Large intestine (tissue), 3 donors: ENCODE results near the gene SYNDIG1. TPM values are rescaled to one million over a fixed set of nuclear protein-coding genes. Genes with fewer than 3 reads are reported as not detected.

Experiments
- DNase-seq, 2 donors: peaks; one replicate each; pipeline versions ENCODE4 v3.0.0 to v3.0.0-alpha.2; 2013
- H3K27ac ChIP-seq: one replicate; pipeline ENCODE4 v1.5.1; 2013; ENCODE audit warnings: low read length
- H3K27me3 ChIP-seq: 2 replicates; pipeline ENCODE4 v1.6.1; 2013; ENCODE audit warnings: low read length; ENCODE audit not compliant: control insufficient read depth, insufficient read depth
- H3K36me3 ChIP-seq: 2 replicates; pipeline ENCODE4 v1.6.1; 2013; ENCODE audit warnings: low read length; ENCODE audit not compliant: control insufficient read depth, insufficient read depth
- H3K4me1 ChIP-seq: one replicate; pipeline ENCODE4 v1.6.1; 2013; ENCODE audit warnings: low read length; ENCODE audit not compliant: control insufficient read depth, insufficient read depth
- H3K4me3 ChIP-seq: one replicate; pipeline ENCODE4 v1.5.1; 2013; ENCODE audit warnings: low read length
- H3K9me3 ChIP-seq: one replicate; pipeline ENCODE4 v1.6.1; 2013; ENCODE audit warnings: mild to moderate bottlenecking, low read depth, low read length, moderate library complexity; ENCODE audit not compliant: control insufficient read depth
- WGBS: methylation state at CpG from one replicate; pipeline ENCODE4 v1.1.5; 2013; ENCODE audit warnings: low lambda C conversion rate; ENCODE audit not compliant: insufficient coverage; 5-methylcytosine and 5-hydroxymethylcytosine counted together
- polyA plus RNA-seq: library from polyadenylated mRNA; unstranded; fragments of 120-200 nt; gene quantifications from one replicate; pipeline ENCODE4 v1.2.1, GENCODE V29; 2013

SYNDIG1 gene
- polyA plus RNA-seq, 1 donor = 2.0 TPM

- H3K27ac ChIP-seq = no peak overlapping the region
- no peaks in the 10 kb centered on the region for H3K4me1 ChIP-seq
- no peak overlapping the region for H3K4me3 ChIP-seq
- no peak for DNase-seq
- H3K27me3 ChIP-seq = no peaks in the 10 kb centered on the region
- no peaks in the 10 kb centered on the region for H3K9me3 ChIP-seq
- no peaks in the 10 kb centered on the region for H3K36me3 ChIP-seq
- WGBS = 89% methylated on average over 5 of the region's 5 CpGs
Observed at GRCh38 chr20:24523661-24524060, 54.2 kb downstream of the SYNDIG1 start.

GRCh38 chr20:24528583-24529368 lies 59.3 kb downstream of the SYNDIG1 start:
- H3K36me3 ChIP-seq = no peaks in the 10 kb centered on the region
- H3K27me3 ChIP-seq = no peaks in the 10 kb centered on the region
- no peaks in the 10 kb centered on the region for H3K4me1 ChIP-seq
- WGBS = no CpG with 5 or more reads among the region's 3 CpGs
- no peak overlapping the region for H3K4me3 ChIP-seq
- peaks cover 3% of the 10 kb centered on the region for H3K9me3 ChIP-seq
- DNase-seq = no peak
- no peak overlapping the region for H3K27ac ChIP-seq

GRCh38 chr20:24529369-24529719 lies 59.9 kb downstream of the SYNDIG1 start:
- Histone ChIP-seq H3K4me1 (no peaks in the 10 kb centered on the region), H3K4me3 (no peak overlapping the region), H3K27me3 (no peaks in the 10 kb centered on the region), H3K9me3 (peaks cover 3% of the 10 kb centered on the region), H3K36me3 (no peaks in the 10 kb centered on the region), H3K27ac (no peak overlapping the region)
- no CpG with 5 or more reads among the region's 1 CpG for WGBS
- no peak for DNase-seq

- Histone ChIP-seq H3K36me3 (no peaks in the 10 kb centered on the region), H3K4me1 (no peaks in the 10 kb centered on the region), H3K4me3 (no peak overlapping the region), H3K27ac (no peak overlapping the region), H3K27me3 (no peaks in the 10 kb centered on the region), H3K9me3 (peaks cover 3% of the 10 kb centered on the region)
- no CpG with 5 or more reads among the region's 2 CpGs for WGBS
- DNase-seq = no peak
Observed at GRCh38 chr20:24530131-24530680, 60.8 kb downstream of the SYNDIG1 start.

- no peak for DNase-seq
- H3K9me3 ChIP-seq = peaks cover 3% of the 10 kb centered on the region
- no peaks in the 10 kb centered on the region for H3K4me1 ChIP-seq
- 100% methylated on average over 1 of the region's 4 CpGs for WGBS
- no peak overlapping the region for H3K27ac ChIP-seq
- H3K4me3 ChIP-seq = no peak overlapping the region
- H3K27me3 ChIP-seq = no peaks in the 10 kb centered on the region
- no peaks in the 10 kb centered on the region for H3K36me3 ChIP-seq
Observed at GRCh38 chr20:24531202-24531601, 61.8 kb downstream of the SYNDIG1 start.

- Histone ChIP-seq H3K9me3 (peaks cover 3% of the 10 kb centered on the region), H3K36me3 (no peaks in the 10 kb centered on the region), H3K27me3 (no peaks in the 10 kb centered on the region), H3K27ac (no peak overlapping the region), H3K4me1 (no peaks in the 10 kb centered on the region), H3K4me3 (no peak overlapping the region)
- no CpG with 5 or more reads among the region's 6 CpGs for WGBS
- no peak for DNase-seq
Observed at GRCh38 chr20:24531631-24532419, 62.4 kb downstream of the SYNDIG1 start.

- H3K36me3 ChIP-seq = no peaks in the 10 kb centered on the region
- no peak overlapping the region for H3K27ac ChIP-seq
- WGBS = 100% methylated on average over 1 of the region's 8 CpGs
- H3K4me1 ChIP-seq = no peaks in the 10 kb centered on the region
- H3K27me3 ChIP-seq = no peaks in the 10 kb centered on the region
- H3K9me3 ChIP-seq = peaks cover 3% of the 10 kb centered on the region
- no peak overlapping the region for H3K4me3 ChIP-seq
- no peak for DNase-seq
Observed at GRCh38 chr20:24533449-24533848, 64.0 kb downstream of the SYNDIG1 start.

GRCh38 chr20:24534282-24534681 lies 64.9 kb downstream of the SYNDIG1 start:
- H3K4me1 ChIP-seq = no peaks in the 10 kb centered on the region
- no peaks in the 10 kb centered on the region for H3K27me3 ChIP-seq
- H3K27ac ChIP-seq = no peak overlapping the region
- H3K9me3 ChIP-seq = peaks cover 3% of the 10 kb centered on the region
- 90% methylated on average over 2 of the region's 9 CpGs for WGBS
- H3K4me3 ChIP-seq = no peak overlapping the region
- no peak for DNase-seq
- H3K36me3 ChIP-seq = no peaks in the 10 kb centered on the region

- Histone ChIP-seq H3K27ac (no peak overlapping the region), H3K9me3 (no peaks in the 10 kb centered on the region), H3K4me3 (no peak overlapping the region), H3K4me1 (no peaks in the 10 kb centered on the region), H3K27me3 (no peaks in the 10 kb centered on the region), H3K36me3 (no peaks in the 10 kb centered on the region)
- no CpG with 5 or more reads among the region's 14 CpGs for WGBS
- no peak for DNase-seq
Observed at GRCh38 chr20:24535941-24536730, 66.7 kb downstream of the SYNDIG1 start.

GRCh38 chr20:24537210-24537609 lies 67.8 kb downstream of the SYNDIG1 start:
- Histone ChIP-seq H3K4me1 (no peaks in the 10 kb centered on the region), H3K4me3 (no peak overlapping the region), H3K27me3 (no peaks in the 10 kb centered on the region), H3K27ac (no peak overlapping the region), H3K36me3 (no peaks in the 10 kb centered on the region), H3K9me3 (no peaks in the 10 kb centered on the region)
- no peak for DNase-seq
- WGBS = no CpG with 5 or more reads among the region's 1 CpG
